GM12878 (cell line): ENCODE measurements around the gene TM7SF3. TPM values are rescaled to one million over a fixed set of nuclear protein-coding genes. Genes with fewer than 3 reads are reported as not detected.
A peak's percentile ranks its signal among the peaks of the same experiment; 100 is the strongest.

ENCODE experiments used
- BCL3 ChIP-seq: IDR thresholded peaks from 2 replicates; pipeline ENCODE4 v1.6.1; 2011; ENCODE audit warnings: borderline replicate concordance, low read depth, mild to moderate bottlenecking, moderate library complexity, low read length; ENCODE audit not compliant: insufficient read depth, poor library complexity, severe bottlenecking
- BRCA1 ChIP-seq: IDR thresholded peaks from 2 replicates; pipeline ENCODE4 v1.6.1; 2011; ENCODE audit warnings: low read depth, low read length, improper control_type of control experiment
- E2F4 ChIP-seq: IDR thresholded peaks from 2 replicates; pipeline ENCODE4 v1.6.1; 2012; ENCODE audit warnings: low read depth, low read length, improper control_type of control experiment
- EGR1 ChIP-seq, 2 experiments: IDR thresholded peaks; 1 replicate in 1 of 2; 2 replicates in 1 of 2; pipeline ENCODE4 v1.6.1; 2011 to 2012; ENCODE audit warnings: low read depth in 2 of 2, low read length in 2 of 2, borderline replicate concordance in 1 of 2, mild to moderate bottlenecking in 1 of 2, moderate library complexity in 1 of 2
- HDAC2 ChIP-seq: fragments of 200-600 bp; sonication (generic); IDR thresholded peaks from 2 replicates; pipeline ENCODE4 v1.6.1; 2017
- IRF4 ChIP-seq: IDR thresholded peaks from 2 replicates; pipeline ENCODE4 v1.6.1; 2011; ENCODE audit warnings: low read depth, low read length
- KAT2A ChIP-seq: conservative IDR thresholded peaks from 2 replicates; pipeline ENCODE4 v1.6.1; 2011; ENCODE audit warnings: low read depth, low read length; ENCODE audit not compliant: control insufficient read depth
- MAX ChIP-seq: IDR thresholded peaks from 2 replicates; pipeline ENCODE4 v1.6.1; 2012; ENCODE audit warnings: low read depth, low read length, improper control_type of control experiment
- MEF2B ChIP-seq: fragments of 450-650 bp; IDR thresholded peaks from 2 replicates; pipeline ENCODE4 v1.6.1; 2018; ENCODE audit warnings: mild to moderate bottlenecking, moderate library complexity; ENCODE audit not compliant: partially characterized antibody, poor library complexity, severe bottlenecking
- MXI1 ChIP-seq: fragments of 150-350 bp; IDR thresholded peaks from 2 replicates; pipeline ENCODE4 v1.6.1; 2011; ENCODE audit warnings: low read depth, mild to moderate bottlenecking, inconsistent platforms, low read length, improper control_type of control experiment
- NFYA ChIP-seq: IDR thresholded peaks from 2 replicates; pipeline ENCODE4 v1.6.1; 2011; ENCODE audit warnings: low read depth, mild to moderate bottlenecking, low read length, improper control_type of control experiment, borderline replicate concordance
- NR2C1 ChIP-seq: fragments of 450-650 bp; IDR thresholded peaks from 2 replicates; pipeline ENCODE4 v1.6.1; 2017; ENCODE audit warnings: antibody characterized with exemption, mild to moderate bottlenecking, moderate library complexity
- NRF1 ChIP-seq: conservative IDR thresholded peaks from 2 replicates; pipeline ENCODE4 v1.6.1; 2011; ENCODE audit warnings: mild to moderate bottlenecking, low read depth, low read length, improper control_type of control experiment
- PML ChIP-seq: IDR thresholded peaks from 2 replicates; pipeline ENCODE4 v1.6.1; 2012; ENCODE audit warnings: low read length, inconsistent platforms
- RAD51 ChIP-seq: fragments of 450-650 bp; IDR thresholded peaks from 2 replicates; pipeline ENCODE4 v1.6.1; 2016; ENCODE audit warnings: moderate library complexity, mild to moderate bottlenecking, inconsistent platforms
- SIN3A ChIP-seq: IDR thresholded peaks from 2 replicates; pipeline ENCODE4 v1.6.1; 2012; ENCODE audit warnings: low read depth, low read length, improper control_type of control experiment
- SMAD5 ChIP-seq: IDR thresholded peaks from 2 replicates; pipeline ENCODE4 v1.6.1; 2016; ENCODE audit warnings: antibody characterized with exemption, low read depth
- SMC3 ChIP-seq: IDR thresholded peaks from 2 replicates; pipeline ENCODE4 v1.6.1; 2011; ENCODE audit warnings: low read length, improper control_type of control experiment, borderline replicate concordance
- STAT3 ChIP-seq: IDR thresholded peaks from 2 replicates; pipeline ENCODE4 v1.6.1; 2011; ENCODE audit warnings: low read depth, low read length, improper control_type of control experiment
- SUZ12 ChIP-seq: fragments of 200-600 bp; sonication (generic); IDR thresholded peaks from one replicate; pipeline ENCODE4 v1.6.1; 2018; ENCODE audit warnings: antibody characterized with exemption, mild to moderate bottlenecking; ENCODE audit not compliant: unreplicated experiment
- ZBTB11 ChIP-seq: fragments of 450-650 bp; formaldehyde crosslinking; IDR thresholded peaks from 2 replicates; pipeline ENCODE4 v1.5.0; 2022; ENCODE audit warnings: mild to moderate bottlenecking, missing genetic modification characterization
- ZNF687 ChIP-seq: fragments of 450-650 bp; IDR thresholded peaks from 2 replicates; pipeline ENCODE4 v1.6.1; 2017; ENCODE audit warnings: mild to moderate bottlenecking, moderate library complexity
- polyA plus RNA-seq, 11 experiments: library from polyadenylated mRNA; depleted of rRNA in 4 of 11; unstranded in 6 of 11; stranded (reverse) in 5 of 11; fragments of >200 nt; fragmentation: Nextera tagmentation in 4 of 11; fragmentation: Illumina TruSeq in 1 of 11; extraction: Ambion mirVana in 4 of 11; extraction: Trizol in 1 of 11; gene quantifications; 1 replicate in 1 of 11; 2 replicates in 10 of 11; pipeline versions ENCODE4 v1.2.1 to v1.2.3, GENCODE V29; 2011 to 2016; ENCODE audit warnings: inconsistent platforms in 2 of 11, missing spikeins in 2 of 11, low read depth in 1 of 11
- total RNA-seq, 4 experiments: library from RNA; depleted of rRNA in 3 of 4; stranded (reverse); fragments of >200 nt in 3 of 4; fragmentation: Illumina TruSeq in 1 of 4; extraction: Trizol in 1 of 4; gene quantifications; 2 replicates each; pipeline versions ENCODE4 v1.2.1 to v1.2.3, GENCODE V29; 2013 to 2021

The TM7SF3 gene
- total and polyA plus RNA-seq, 10 of the 15 experiments (the other 5 are each of a cell fraction or from before 2014, with no cell fraction given): 31.4 to 341 (median 74.8) TPM

GRCh38 chr12:26971963-26972362, 42.2 kb downstream of the TM7SF3 start (continued):
- TF ChIP-seq ZNF687 (no peak), SIN3A (no peak), SMAD5 (no peak), ZBTB11 (CRISPR knock-in tag) (no peak), MXI1 (peak; percentile 44), SUZ12 (no peak), IRF4 (peak; percentile 66), HDAC2 (no peak), STAT3 (no peak), SMC3 (peak; percentile 29; the same call in 1 of the 2 replicates), E2F4 (no peak), BRCA1 (no peak), NFYA (no peak), NRF1 (no peak), MAX (no peak), BCL3 (peak; percentile 84), KAT2A (no peak), MEF2B (no peak), NR2C1 (no peak), RAD51 (peak; percentile 22; the same call in 1 of the 2 replicates), EGR1 (IDR thresholded peaks at IDR 0.05; ENCODE audit: borderline replicate concordance in 1 of 2, low read depth in 2 of 2, low read length in 2 of 2) (no peak), PML (no peak)
